Gastrocnemius medialis (tissue), 4 donors: ENCODE measurements around the gene TBR1. TPM values are rescaled to one million over a fixed set of nuclear protein-coding genes. Genes with fewer than 3 reads are reported as not detected.

ENCODE experiments used
- ATAC-seq, 2 donors: fragments of 150-250 bp; one replicate each; pipeline ENCODE4 v1.9.1; 2016
- DNase-seq, 2 donors: peaks; one replicate each; pipeline ENCODE4 v3.0.0-alpha.2; 2019
- H3K27ac ChIP-seq, 4 donors: fragments of 200-600 bp; sonication (generic); 1 replicate in 1 of 4; 2 replicates in 3 of 4; pipeline ENCODE4 v1.5.1; 2016 to 2018; ENCODE audit warnings: mild to moderate bottlenecking in 2 of 4, moderate library complexity in 1 of 4
- H3K27me3 ChIP-seq, 3 donors: fragments of 200-600 bp; sonication (generic) in 2 of 3; 1 replicate in 1 of 3; 2 replicates in 2 of 3; pipeline versions ENCODE4 v1.5.1 to v1.6.0; 2016 to 2019; ENCODE audit warnings: mild to moderate bottlenecking in 1 of 3, moderate library complexity in 1 of 3
- H3K36me3 ChIP-seq, 2 donors: fragments of 200-600 bp; sonication (generic) in 1 of 2; one replicate each; pipeline ENCODE4 v1.5.1; 2017 to 2018
- H3K4me1 ChIP-seq, 2 donors: fragments of 200-600 bp; sonication (generic) in 1 of 2; one replicate each; pipeline ENCODE4 v1.5.1; 2016 to 2017; ENCODE audit warnings: mild to moderate bottlenecking in 2 of 2
- H3K4me3 ChIP-seq, 4 donors: fragments of 200-600 bp; sonication (generic) in 3 of 4; 1 replicate in 1 of 4; 2 replicates in 3 of 4; pipeline ENCODE4 v1.5.1; 2016 to 2019; ENCODE audit warnings: mild to moderate bottlenecking in 2 of 4
- H3K9me3 ChIP-seq, 3 donors: fragments of 200-600 bp; sonication (generic) in 2 of 3; 1 replicate in 1 of 3; 2 replicates in 2 of 3; pipeline ENCODE4 v1.5.1; 2016 to 2019
- POLR2A ChIP-seq, 2 donors: fragments of 450-650 bp; IDR thresholded peaks; one replicate each; pipeline ENCODE4 v1.6.1; 2017; ENCODE audit warnings: antibody characterized with exemption in 2 of 2, mild to moderate bottlenecking in 2 of 2, moderate library complexity in 2 of 2
- in situ Hi-C, 4 donors: fragments of 200-750 bp; cut with MboI; loops; one replicate each; pipeline versions ENCODE4 v1.15.0 to v1.8.0; 2017; ENCODE audit warnings: low sequenced_read_pairs in 4 of 4
- intact Hi-C: fragments of 100-400 bp; cut with DNase I; formaldehyde crosslinking; loops from one replicate; pipeline ENCODE4 v1.15.1; 2023; ENCODE audit warnings: low total_unique reads
- total RNA-seq, 4 donors: library from RNA; depleted of rRNA; stranded (reverse); fragments of >200 nt; gene quantifications; one replicate each; pipeline versions ENCODE4 v1.1.0 to v1.2.3, GENCODE V29; 2016
- TF ChIP-seq, protein P1 (sequence below), 5 experiments: fragments of 450-650 bp in 3 of 5; fragments of 200-600 bp in 2 of 5; sonication (generic) in 2 of 5; IDR thresholded peaks in 4 of 5; conservative IDR thresholded peaks in 1 of 5; 1 replicate in 4 of 5; 2 replicates in 1 of 5; pipeline ENCODE4 v1.5.1; 2016 to 2019; ENCODE audit warnings: antibody characterized with exemption in 5 of 5, mild to moderate bottlenecking in 3 of 5, moderate library complexity in 3 of 5

The TBR1 gene
- total RNA-seq, 4 donors from 2014 or later, result not detected

DNA sequence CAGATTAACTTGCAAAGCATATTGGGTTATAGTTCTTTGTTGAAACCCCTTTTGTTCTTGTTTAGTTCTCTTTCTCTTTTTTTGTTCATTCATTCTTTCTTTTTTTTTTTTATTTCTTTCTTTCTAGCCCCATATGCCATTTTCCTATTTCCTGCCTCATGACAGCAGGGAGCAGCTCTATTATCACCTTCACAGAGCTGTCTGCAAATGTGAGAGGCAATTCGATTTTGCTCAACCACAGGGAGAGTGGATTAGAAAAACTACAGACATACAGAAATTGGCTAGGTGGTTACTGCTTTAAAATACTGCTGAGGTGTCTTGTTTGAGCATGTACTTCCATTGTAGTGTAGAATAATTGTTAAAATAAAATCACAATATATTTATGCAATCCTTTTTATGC, 44.2 kb upstream of the TBR1 start:
- DNase-seq (no peak), ATAC-seq (no peak)
- Histone ChIP-seq H3K4me1 (peaks cover 0 to 4% of the 10 kb centered on the region in 2 donors), H3K27me3 (no peaks in the 10 kb centered on the region), H3K9me3 (no peaks in the 10 kb centered on the region), H3K4me3 (no peak overlapping the region), H3K27ac (no peak overlapping the region), H3K36me3 (peaks cover 0 to 40% of the 10 kb centered on the region in 2 donors)
- TF ChIP-seq POLR2A (IDR thresholded peaks at IDR 0.05), result no peak
- intact Hi-C loops, result no loop called here
- in situ Hi-C loops, result no loop called here

DNA sequence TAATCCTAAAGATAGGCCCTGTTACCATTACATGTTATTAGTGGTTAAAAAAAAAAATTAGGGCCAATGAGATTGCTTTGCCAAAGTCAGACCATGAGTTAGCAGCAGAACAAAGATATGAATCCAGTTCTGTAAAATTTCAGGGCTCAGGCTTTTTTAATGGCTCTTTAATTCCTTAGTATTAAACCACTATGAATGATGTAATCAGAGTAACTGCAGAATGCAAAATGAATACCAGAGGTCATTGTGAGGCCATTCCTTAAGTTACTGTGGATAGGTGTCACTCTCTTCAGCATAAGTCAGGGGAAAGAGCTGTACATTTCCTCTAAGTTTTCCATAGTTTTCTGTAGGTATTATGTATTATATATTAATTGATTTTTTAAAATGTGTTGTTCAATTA, 42.2 kb upstream of the TBR1 start:
- H3K4me1 ChIP-seq, result peaks cover 0 to 4% of the 10 kb centered on the region in 2 donors
- ATAC-seq (no peak), DNase-seq (no peak)
- in situ Hi-C loops, result no loop called here
- no peaks in the 10 kb centered on the region for H3K27me3 ChIP-seq
- no peak overlapping the region for H3K4me3 ChIP-seq
- no peaks in the 10 kb centered on the region for H3K9me3 ChIP-seq
- intact Hi-C loops, result no loop called here
- peaks cover 0 to 33% of the 10 kb centered on the region in 2 donors for H3K36me3 ChIP-seq
- TF ChIP-seq, protein P1, sequence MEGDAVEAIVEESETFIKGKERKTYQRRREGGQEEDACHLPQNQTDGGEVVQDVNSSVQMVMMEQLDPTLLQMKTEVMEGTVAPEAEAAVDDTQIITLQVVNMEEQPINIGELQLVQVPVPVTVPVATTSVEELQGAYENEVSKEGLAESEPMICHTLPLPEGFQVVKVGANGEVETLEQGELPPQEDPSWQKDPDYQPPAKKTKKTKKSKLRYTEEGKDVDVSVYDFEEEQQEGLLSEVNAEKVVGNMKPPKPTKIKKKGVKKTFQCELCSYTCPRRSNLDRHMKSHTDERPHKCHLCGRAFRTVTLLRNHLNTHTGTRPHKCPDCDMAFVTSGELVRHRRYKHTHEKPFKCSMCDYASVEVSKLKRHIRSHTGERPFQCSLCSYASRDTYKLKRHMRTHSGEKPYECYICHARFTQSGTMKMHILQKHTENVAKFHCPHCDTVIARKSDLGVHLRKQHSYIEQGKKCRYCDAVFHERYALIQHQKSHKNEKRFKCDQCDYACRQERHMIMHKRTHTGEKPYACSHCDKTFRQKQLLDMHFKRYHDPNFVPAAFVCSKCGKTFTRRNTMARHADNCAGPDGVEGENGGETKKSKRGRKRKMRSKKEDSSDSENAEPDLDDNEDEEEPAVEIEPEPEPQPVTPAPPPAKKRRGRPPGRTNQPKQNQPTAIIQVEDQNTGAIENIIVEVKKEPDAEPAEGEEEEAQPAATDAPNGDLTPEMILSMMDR (IDR thresholded peaks at IDR 0.05 in 4 of 5, conservative IDR thresholded peaks at IDR 0.05 in 1 of 5), result no peak
- no peak for TF ChIP-seq POLR2A (IDR thresholded peaks at IDR 0.05)
- H3K27ac ChIP-seq, result no peak overlapping the region

DNA sequence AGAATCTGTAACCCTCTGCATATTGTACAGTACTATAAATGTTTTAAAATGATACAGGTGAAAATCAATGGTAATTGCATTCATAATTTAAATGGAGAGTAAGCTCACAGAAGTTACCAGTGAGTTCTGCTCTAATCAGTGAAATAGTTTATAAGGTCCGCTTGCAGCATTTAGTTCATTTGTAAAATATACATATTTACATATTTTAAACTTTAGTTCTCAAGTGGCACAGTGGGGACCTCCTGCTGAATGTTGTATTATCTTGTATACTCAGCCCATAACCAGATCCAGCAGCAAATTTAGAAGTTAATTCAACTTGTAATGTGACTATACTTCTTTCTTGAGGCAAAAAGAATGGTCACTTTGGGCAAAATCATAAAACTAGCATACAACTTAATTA, 41.7 kb upstream of the TBR1 start:
- no peaks in the 10 kb centered on the region for H3K9me3 ChIP-seq
- no peaks in the 10 kb centered on the region for H3K27me3 ChIP-seq
- no peak overlapping the region for H3K27ac ChIP-seq
- TF ChIP-seq POLR2A (IDR thresholded peaks at IDR 0.05), result no peak
- no peak overlapping the region for H3K4me3 ChIP-seq
- intact Hi-C loops (no loop called here), in situ Hi-C loops (no loop called here)
- peaks cover 0 to 6% of the 10 kb centered on the region in 2 donors for H3K4me1 ChIP-seq
- no peak for DNase-seq
- H3K36me3 ChIP-seq, result peaks cover 0 to 31% of the 10 kb centered on the region in 2 donors
- no peak for ATAC-seq

DNA sequence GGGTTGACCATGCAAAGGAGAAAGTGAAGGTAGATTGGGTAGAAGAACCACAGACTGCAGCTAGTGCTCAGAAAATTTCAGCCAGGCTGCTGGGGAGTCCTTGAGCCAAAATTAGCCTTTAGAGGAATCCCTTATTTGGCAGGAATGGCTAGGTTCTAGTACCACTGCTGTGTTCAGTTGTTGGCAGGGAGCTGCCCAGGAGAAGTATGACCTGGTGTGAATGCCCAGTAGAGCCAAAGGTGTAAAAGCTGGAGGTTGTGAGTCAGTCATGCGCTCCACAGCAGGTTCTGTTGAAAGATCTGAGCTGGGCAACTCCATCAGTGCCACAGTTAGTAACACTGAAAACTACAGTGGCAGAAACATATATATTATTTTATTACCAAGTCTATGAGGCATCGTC, 36.4 kb upstream of the TBR1 start:
- no peaks in the 10 kb centered on the region for H3K9me3 ChIP-seq
- no peaks in the 10 kb centered on the region for H3K27me3 ChIP-seq
- intact Hi-C loops (no loop called here), in situ Hi-C loops (no loop called here)
- peaks cover 0 to 5% of the 10 kb centered on the region in 2 donors for H3K4me1 ChIP-seq
- H3K27ac ChIP-seq, result no peak overlapping the region
- TF ChIP-seq, protein P1 (IDR thresholded peaks at IDR 0.05 in 4 of 5, conservative IDR thresholded peaks at IDR 0.05 in 1 of 5), result no peak
- TF ChIP-seq POLR2A (IDR thresholded peaks at IDR 0.05), result no peak
- DNase-seq, result peak; percentile 39 to 66
- H3K36me3 ChIP-seq, result no peaks in the 10 kb centered on the region
- no peak overlapping the region for H3K4me3 ChIP-seq
- ATAC-seq, result peak; percentile 86 to 95

DNA sequence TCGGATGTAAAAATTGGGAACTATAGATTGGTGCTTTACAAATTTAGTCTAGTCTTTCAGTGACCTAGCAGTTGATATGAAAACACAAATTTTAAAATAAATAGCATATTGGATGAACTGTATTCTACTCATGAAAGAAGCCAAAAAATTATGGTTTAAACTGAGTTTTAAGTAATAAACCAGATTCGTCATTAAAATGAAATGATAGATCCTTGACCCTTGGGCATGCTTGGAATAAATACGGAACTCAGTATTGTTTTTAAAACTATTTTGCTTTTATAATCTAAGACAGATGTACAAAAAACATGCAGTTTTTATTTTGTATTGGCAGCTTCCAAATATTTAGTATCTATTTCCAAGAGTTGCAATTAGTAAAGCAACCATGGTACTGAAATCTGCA, 34.6 kb upstream of the TBR1 start:
- no peak for DNase-seq
- TF ChIP-seq, protein P1 (IDR thresholded peaks at IDR 0.05 in 4 of 5, conservative IDR thresholded peaks at IDR 0.05 in 1 of 5), result no peak
- TF ChIP-seq POLR2A (IDR thresholded peaks at IDR 0.05), result no peak
- ATAC-seq, result no peak
- no peak overlapping the region for H3K4me3 ChIP-seq
- H3K27me3 ChIP-seq, result no peaks in the 10 kb centered on the region
- peaks cover 0 to 8% of the 10 kb centered on the region in 2 donors for H3K36me3 ChIP-seq
- H3K4me1 ChIP-seq, result peaks cover 0 to 5% of the 10 kb centered on the region in 2 donors
- no peaks in the 10 kb centered on the region for H3K9me3 ChIP-seq
- in situ Hi-C loops, result no loop called here
- H3K27ac ChIP-seq, result no peak overlapping the region
- intact Hi-C loops, result no loop called here

DNA sequence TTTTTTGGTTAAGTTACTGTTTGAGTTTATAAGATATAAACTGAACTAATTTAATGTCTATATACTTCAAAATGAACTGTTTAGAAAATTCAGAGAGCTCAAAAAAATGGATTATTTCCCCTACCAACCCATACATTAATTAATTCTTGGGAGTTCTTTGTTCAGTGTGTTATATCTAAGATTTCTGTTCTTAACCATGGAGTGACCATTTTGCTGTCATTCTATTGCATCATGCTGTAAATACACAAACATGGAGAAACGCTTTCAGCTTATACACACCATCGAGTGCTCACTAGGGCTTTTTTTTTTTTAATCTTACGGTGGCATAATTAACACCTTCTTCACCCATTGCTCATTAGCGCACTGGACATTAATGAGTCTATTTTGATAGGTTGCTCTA, 33.4 kb upstream of the TBR1 start:
- intact Hi-C loops (no loop called here), in situ Hi-C loops (no loop called here)
- TF ChIP-seq POLR2A (IDR thresholded peaks at IDR 0.05), result no peak
- TF ChIP-seq, protein P1 (IDR thresholded peaks at IDR 0.05 in 4 of 5, conservative IDR thresholded peaks at IDR 0.05 in 1 of 5), result no peak
- no peak overlapping the region for H3K27ac ChIP-seq
- no peak overlapping the region for H3K4me3 ChIP-seq
- H3K4me1 ChIP-seq, result peaks cover 0 to 5% of the 10 kb centered on the region in 2 donors
- peaks cover 0 to 17% of the 10 kb centered on the region in 2 donors for H3K36me3 ChIP-seq
- H3K27me3 ChIP-seq, result no peaks in the 10 kb centered on the region
- DNase-seq (no peak), ATAC-seq (no peak)
- no peaks in the 10 kb centered on the region for H3K9me3 ChIP-seq
